Esophagus squamous epithelium (tissue), 5 donors: Measurements from ENCODE around the gene SLC22A3. TPM values are rescaled to one million over a fixed set of nuclear protein-coding genes. Genes with fewer than 3 reads are reported as not detected.

Source experiments
- DNase-seq: peaks from one replicate; lab custom pipeline; 2025; lab: John Stamatoyannopoulos, UW
- H3K27ac ChIP-seq, 4 donors: fragments of 200-600 bp; sonication (generic); one replicate each; pipeline ENCODE4 v1.5.1; 2016 to 2019; ENCODE audit warnings: mild to moderate bottlenecking in 1 of 4
- H3K27me3 ChIP-seq, 4 donors: fragments of 200-600 bp; sonication (generic); 1 replicate in 3 of 4; 2 replicates in 1 of 4; pipeline versions ENCODE4 v1.5.1 to v1.6.0; 2017 to 2021; ENCODE audit warnings: antibody characterized with exemption in 1 of 4
- H3K36me3 ChIP-seq, 3 donors: fragments of 200-600 bp; sonication (generic); one replicate each; pipeline ENCODE4 v1.5.1; 2016 to 2019
- H3K4me1 ChIP-seq, 3 donors: fragments of 200-600 bp; sonication (generic); one replicate each; pipeline ENCODE4 v1.5.1; 2017 to 2019
- H3K4me3 ChIP-seq, 4 donors: fragments of 200-600 bp; sonication (generic); 1 replicate in 3 of 4; 2 replicates in 1 of 4; pipeline ENCODE4 v1.5.1; 2016 to 2019; ENCODE audit warnings: mild to moderate bottlenecking in 2 of 4, moderate library complexity in 1 of 4
- H3K9me3 ChIP-seq, 3 donors: fragments of 200-600 bp; sonication (generic); one replicate each; pipeline ENCODE4 v1.5.1; 2016 to 2019
- POLR2A ChIP-seq, 4 donors: fragments of 450-650 bp; IDR thresholded peaks; one replicate each; pipeline ENCODE4 v1.6.1; 2017; ENCODE audit warnings: antibody characterized with exemption in 4 of 4, mild to moderate bottlenecking in 4 of 4, moderate library complexity in 3 of 4
- WGBS, 2 donors: methylation state at CpG; one replicate each; pipeline ENCODE4 v1.1.5; 2018; 5-methylcytosine and 5-hydroxymethylcytosine counted together
- intact Hi-C: fragments of 100-400 bp; cut with DNase I; formaldehyde crosslinking; loops from one replicate; pipeline ENCODE4 v1.15.0; 2022
- total RNA-seq, 4 donors: library from RNA; depleted of rRNA; stranded (reverse); fragments of >200 nt; gene quantifications; one replicate each; pipeline ENCODE4 v1.1.0, GENCODE V29; 2016
- TF ChIP-seq, protein P1 (sequence below), 6 experiments: fragments of 450-650 bp in 4 of 6; fragments of 200-600 bp in 2 of 6; sonication (generic) in 2 of 6; IDR thresholded peaks; one replicate each; pipeline ENCODE4 v1.5.1; 2016 to 2019; ENCODE audit warnings: antibody characterized with exemption in 6 of 6, mild to moderate bottlenecking in 4 of 6, moderate library complexity in 4 of 6
- donor health status: DM: yes; HTN: yes; CAD: no.

Gene SLC22A3
- total RNA-seq, 4 donors from 2014 or later = 5.5 to 14.2 (median 12.0) TPM

- WGBS, 2 donors = 80 to 81% methylated on average over 7 to 9 of the region's 9 CpGs
- TF ChIP-seq POLR2A (IDR thresholded peaks at IDR 0.05) = no peak
- TF ChIP-seq, protein P1, sequence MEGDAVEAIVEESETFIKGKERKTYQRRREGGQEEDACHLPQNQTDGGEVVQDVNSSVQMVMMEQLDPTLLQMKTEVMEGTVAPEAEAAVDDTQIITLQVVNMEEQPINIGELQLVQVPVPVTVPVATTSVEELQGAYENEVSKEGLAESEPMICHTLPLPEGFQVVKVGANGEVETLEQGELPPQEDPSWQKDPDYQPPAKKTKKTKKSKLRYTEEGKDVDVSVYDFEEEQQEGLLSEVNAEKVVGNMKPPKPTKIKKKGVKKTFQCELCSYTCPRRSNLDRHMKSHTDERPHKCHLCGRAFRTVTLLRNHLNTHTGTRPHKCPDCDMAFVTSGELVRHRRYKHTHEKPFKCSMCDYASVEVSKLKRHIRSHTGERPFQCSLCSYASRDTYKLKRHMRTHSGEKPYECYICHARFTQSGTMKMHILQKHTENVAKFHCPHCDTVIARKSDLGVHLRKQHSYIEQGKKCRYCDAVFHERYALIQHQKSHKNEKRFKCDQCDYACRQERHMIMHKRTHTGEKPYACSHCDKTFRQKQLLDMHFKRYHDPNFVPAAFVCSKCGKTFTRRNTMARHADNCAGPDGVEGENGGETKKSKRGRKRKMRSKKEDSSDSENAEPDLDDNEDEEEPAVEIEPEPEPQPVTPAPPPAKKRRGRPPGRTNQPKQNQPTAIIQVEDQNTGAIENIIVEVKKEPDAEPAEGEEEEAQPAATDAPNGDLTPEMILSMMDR (IDR thresholded peaks at IDR 0.05) = no peak
Measured at GRCh38 chr6:160358225-160359119, 10.3 kb downstream of the SLC22A3 start.

GRCh38 chr6:160360955-160361354 is 12.8 kb downstream of the SLC22A3 start:
- intact Hi-C loops = no loop called here
- no peaks in the 10 kb centered on the region for H3K27me3 ChIP-seq
- no peaks in the 10 kb centered on the region for H3K9me3 ChIP-seq
- no peak for DNase-seq
- TF ChIP-seq, protein P1 (IDR thresholded peaks at IDR 0.05) = no peak
- no peak for TF ChIP-seq POLR2A (IDR thresholded peaks at IDR 0.05)
- no peaks in the 10 kb centered on the region for H3K36me3 ChIP-seq
- H3K4me1 ChIP-seq = peaks cover 0 to 11% (median 0%) of the 10 kb centered on the region in 3 donors
- H3K4me3 ChIP-seq = no peak overlapping the region
- H3K27ac ChIP-seq = no peak overlapping the region

More at GRCh38 chr6:160358225-160359119, 10.3 kb downstream of the SLC22A3 start:
- Histone ChIP-seq H3K36me3 (no peaks in the 10 kb centered on the region), H3K27ac (no peak overlapping the region), H3K27me3 (no peaks in the 10 kb centered on the region), H3K4me3 (no peak overlapping the region), H3K9me3 (no peaks in the 10 kb centered on the region), H3K4me1 (peaks cover 0 to 27% (median 4%) of the 10 kb centered on the region in 3 donors)
- intact Hi-C loops = no loop called here
- DNase-seq = no peak

GRCh38 chr6:160362556-160362955 is 14.4 kb downstream of the SLC22A3 start:
- Histone ChIP-seq H3K4me3 (no peak overlapping the region), H3K9me3 (no peaks in the 10 kb centered on the region), H3K36me3 (no peaks in the 10 kb centered on the region), H3K27me3 (no peaks in the 10 kb centered on the region), H3K4me1 (peaks cover 0 to 4% (median 0%) of the 10 kb centered on the region in 3 donors), H3K27ac (no peak overlapping the region)
- no peak for DNase-seq
- TF ChIP-seq POLR2A (IDR thresholded peaks at IDR 0.05) = no peak
- TF ChIP-seq, protein P1 (IDR thresholded peaks at IDR 0.05) = no peak
- 91% methylated on average over 10 of the region's 28 CpGs; no CpG with 5 or more reads in 1 of the 2 donors for WGBS, 2 donors
- intact Hi-C loops = no loop called here

DNA sequence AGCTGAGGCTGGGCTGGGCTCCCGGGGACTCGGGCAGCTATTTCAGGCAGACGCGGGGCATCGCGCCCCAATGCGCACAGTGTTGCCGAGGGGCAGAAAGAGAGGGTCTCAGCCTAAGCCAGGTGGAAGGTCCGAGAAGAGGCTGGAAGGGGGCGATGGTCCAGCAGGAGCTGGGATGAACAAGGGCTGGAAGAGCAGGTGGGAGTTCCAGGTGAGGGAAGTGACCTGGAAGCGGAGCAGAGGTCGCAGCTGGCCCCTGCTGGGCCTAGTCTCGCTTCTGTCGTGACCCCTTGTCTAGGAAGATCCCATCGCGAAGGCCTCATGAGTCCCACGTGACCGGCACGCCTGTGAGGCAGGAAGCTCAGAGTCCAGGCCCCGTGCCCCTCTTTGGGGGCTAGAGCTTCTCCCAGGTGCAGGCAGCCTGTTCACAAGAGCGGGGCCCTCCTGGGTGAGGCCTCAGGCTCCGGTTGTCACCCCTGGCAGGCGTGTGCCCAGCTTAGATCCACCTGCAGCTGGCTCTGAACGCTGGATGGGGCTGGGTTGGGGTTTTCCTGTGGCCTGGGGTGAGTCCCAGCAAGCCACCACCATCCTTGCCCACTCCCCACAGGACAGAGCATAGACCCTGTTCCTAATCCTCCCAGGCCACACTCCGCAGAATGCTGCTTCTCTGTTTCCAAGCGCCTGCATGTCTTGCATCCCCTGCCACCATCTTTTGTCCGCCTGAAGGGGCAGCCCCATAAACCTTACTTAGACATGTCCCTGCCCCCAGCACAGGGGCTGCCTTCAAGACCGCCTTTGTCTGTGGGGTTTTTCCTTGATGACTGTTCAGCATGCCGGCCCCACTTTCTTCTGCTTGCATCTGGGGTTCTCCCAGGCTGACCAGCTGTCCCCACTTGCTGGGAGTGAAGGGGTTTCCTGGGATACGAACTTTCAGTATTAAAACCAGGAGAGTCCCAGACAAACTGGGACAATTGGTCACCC is 15.1 kb downstream of the SLC22A3 start:
- WGBS, 2 donors = 88 to 100% methylated on average over 3 to 20 of the region's 30 CpGs
- Histone ChIP-seq H3K4me1 (peaks cover 0 to 3% (median 0%) of the 10 kb centered on the region in 3 donors), H3K36me3 (no peaks in the 10 kb centered on the region), H3K4me3 (no peak overlapping the region), H3K27me3 (no peaks in the 10 kb centered on the region), H3K27ac (no peak overlapping the region), H3K9me3 (no peaks in the 10 kb centered on the region)
- DNase-seq = no peak
- intact Hi-C loops = no loop called here
- TF ChIP-seq, protein P1 (IDR thresholded peaks at IDR 0.05) = no peak
- no peak for TF ChIP-seq POLR2A (IDR thresholded peaks at IDR 0.05)
